Activated CD8-positive, alpha-beta memory T cell treated with anti-CD3 and anti-CD28 coated beads, Interleukin-2, amount 50 U/mL, for 1 hour (primary cell): Measurements from ENCODE around the gene CNGB1.
"Not testable (repeated sequence)": the region's sequence is repeated elsewhere in the genome, so short reads cannot be mapped to it uniquely, and the experiment has no call there.

Experiments
- DNase-seq: peaks from one replicate; pipeline ENCODE4 v3.0.0-alpha.2; 2020; ENCODE audit errors: extremely low read depth

The CNGB1 gene

GRCh38 chr16:57970970-57971369, at the start of gene CNGB1:
Gene CNGB1 (minus strand): TSS chr16:57971128. CDS start chr16:57967286, 3,842 bp downstream.
- DNase-seq: no peak

GRCh38 chr16:58019866-58020538, 49.1 kb upstream of the CNGB1 start:
- no peak for DNase-seq

GRCh38 chr16:58018803-58019202, 47.9 kb upstream of the CNGB1 start:
- DNase-seq: no peak

DNA sequence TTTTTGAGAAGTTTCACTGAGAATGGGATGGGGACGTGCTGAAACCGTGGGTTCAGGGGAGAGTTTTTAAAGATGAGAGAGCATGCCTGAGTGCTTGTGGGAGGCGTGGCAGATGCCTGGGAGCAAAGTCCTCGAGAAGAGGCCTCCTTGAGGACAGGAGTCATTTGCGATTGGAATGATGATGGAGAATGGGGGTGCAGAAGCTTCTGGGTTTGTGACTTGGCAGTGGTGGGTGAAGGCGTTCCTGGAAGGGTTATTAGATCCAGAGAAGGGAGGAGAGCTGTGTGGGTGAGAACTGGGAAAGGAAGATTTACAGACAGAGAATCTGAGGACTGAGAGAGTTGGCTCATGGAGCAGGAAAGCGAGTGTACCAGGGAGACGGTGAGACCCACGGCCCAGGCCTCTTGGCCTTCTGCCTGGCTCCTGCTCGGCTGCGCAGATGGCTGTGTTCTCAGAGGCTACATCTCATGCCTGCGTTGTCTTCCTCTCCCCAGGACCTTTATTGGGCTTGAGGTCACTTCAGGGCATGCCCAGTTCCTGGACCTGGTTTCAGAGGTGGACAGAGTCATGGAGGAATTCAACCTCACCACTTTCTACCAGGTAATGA, 46.0 kb upstream of the CNGB1 start:
- DNase-seq: no peak

DNA sequence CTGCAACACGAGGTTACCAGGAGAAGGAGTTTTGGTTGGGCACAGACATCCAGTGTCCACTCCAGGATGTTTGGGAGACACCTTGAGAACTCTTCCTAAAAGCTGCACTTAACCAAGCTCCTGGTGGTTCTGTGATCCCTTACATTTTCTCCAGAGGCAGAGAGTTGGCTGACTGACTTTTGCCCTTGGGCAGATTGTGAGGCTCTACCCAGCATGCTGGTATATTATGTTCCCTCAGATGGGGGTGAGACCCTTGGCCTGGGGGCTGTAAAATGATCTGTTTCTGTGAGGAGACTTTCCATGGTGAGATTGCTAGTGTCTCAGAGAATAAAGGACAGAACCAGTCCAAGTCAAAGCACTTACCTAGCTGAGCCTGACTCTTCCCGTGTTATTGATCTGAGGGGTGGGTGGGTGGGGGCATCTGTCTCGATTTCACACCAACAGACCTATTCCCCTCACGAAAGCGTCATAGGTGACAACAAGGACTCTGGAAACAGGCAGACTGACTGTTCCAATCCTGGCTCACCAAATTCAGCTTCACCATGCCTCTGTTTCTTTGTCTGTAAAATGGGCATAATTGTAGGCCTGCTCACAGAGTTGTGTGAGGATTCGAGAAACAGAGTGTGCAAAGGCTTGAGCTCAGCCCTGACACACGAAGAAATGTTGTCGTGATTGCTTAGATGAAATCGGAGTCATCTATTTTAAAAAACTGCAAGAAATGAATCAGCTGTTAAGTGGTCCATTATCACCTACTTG, 42.5 kb upstream of the CNGB1 start:
- DNase-seq: no peak

- no peak for DNase-seq
Observed at GRCh38 chr16:58012481-58012880, 41.6 kb upstream of the CNGB1 start.

DNA sequence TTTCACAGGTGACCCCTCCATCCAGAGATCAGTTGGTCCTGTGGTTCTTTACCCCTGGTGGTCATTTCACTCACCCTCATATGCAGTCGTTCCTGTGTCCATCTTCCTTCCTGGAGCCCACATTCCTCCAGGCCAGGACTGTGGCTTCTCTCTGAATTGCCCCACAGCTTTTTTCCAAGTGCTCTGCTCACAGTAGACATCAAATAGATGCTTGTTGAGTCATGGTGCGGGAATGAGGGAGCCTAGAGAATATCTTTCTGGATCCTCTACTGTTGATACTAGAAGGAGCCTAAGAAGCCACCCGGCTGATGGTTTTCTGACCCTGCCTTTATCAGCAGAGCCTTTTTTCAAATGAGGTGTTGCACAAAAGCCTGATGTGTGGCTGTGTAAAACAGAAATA, 40.7 kb upstream of the CNGB1 start:
- no peak for DNase-seq

GRCh38 chr16:58010886-58011285, 40.0 kb upstream of the CNGB1 start:
- DNase-seq: no peak

GRCh38 chr16:58009856-58010416, 39.0 kb upstream of the CNGB1 start:
- no peak for DNase-seq

- DNase-seq: not testable (repeated sequence)
Observed at GRCh38 chr16:58004736-58005135, 33.8 kb upstream of the CNGB1 start.

DNA sequence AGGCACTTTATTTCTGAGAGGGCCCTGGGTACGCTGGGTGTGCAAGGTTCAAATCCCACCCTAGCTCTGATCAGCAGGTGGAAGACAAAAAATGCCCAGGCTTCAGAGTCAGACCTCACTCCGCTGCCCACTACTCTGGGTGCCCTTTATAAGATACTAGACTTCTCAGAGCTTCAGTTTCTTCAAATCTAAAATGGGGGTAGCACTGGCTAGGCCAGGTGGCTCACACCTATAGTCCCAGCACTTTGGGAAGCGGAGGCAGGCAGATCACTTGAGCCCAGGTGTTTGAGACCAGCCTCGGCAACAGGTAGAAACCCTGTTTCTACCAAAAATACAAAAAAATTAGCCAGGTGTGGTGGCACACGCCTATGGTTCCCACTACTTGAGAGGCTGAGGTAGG, 32.0 kb upstream of the CNGB1 start:
- no peak for DNase-seq

- no peak for DNase-seq
Observed at GRCh38 chr16:58002416-58002800, 31.5 kb upstream of the CNGB1 start.

DNA sequence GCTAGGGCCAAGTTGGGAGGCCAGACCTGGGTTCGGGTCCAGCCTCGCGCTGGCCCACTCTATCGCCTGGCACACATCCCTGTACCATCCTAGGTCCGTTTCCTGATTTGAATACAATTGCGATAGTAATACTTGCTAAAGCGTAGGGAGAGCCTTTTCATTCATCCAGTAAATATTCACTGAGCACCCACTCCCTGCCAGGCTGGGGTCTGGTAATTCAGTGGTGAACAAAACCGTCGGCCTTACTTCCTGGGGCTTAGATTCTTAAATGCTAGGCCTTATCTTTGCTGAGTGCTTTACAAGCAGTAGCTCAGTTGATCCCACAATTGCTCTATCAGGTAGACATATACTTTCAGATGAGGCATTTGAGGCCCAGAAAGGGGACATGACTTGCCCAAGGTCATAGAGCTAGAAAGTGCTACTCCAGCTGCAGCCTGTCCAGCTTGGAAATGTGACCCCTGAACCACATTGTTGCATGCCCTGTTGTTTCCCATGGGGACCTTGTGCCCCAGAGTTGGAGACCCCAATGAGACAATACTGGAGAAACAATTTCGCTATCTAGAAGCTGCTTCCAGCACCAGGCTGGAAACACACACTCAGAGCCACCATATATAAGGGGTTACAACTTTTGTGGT, 31.0 kb upstream of the CNGB1 start:
- DNase-seq: no peak

- DNase-seq: no peak
Observed at GRCh38 chr16:58000706-58001676, 30.1 kb upstream of the CNGB1 start, which contains the start of gene USB1. Gene USB1 (plus strand): TSS chr16:58001407. CDS start chr16:58001484, 77 bp downstream.

- DNase-seq: no peak
Observed at GRCh38 chr16:57999971-58000705, 29.2 kb upstream of the CNGB1 start, which contains the start of gene ZNF319. Gene ZNF319 (minus strand): TSS chr16:58000672. CDS start chr16:57998265, 2,407 bp downstream.

- no peak for DNase-seq
Observed at GRCh38 chr16:57999366-57999970, 28.5 kb upstream of the CNGB1 start.

- DNase-seq: no peak
Observed at GRCh38 chr16:57998992-57999365, 28.1 kb upstream of the CNGB1 start.

GRCh38 chr16:57998486-57998885, 27.6 kb upstream of the CNGB1 start:
- no peak for DNase-seq

DNA sequence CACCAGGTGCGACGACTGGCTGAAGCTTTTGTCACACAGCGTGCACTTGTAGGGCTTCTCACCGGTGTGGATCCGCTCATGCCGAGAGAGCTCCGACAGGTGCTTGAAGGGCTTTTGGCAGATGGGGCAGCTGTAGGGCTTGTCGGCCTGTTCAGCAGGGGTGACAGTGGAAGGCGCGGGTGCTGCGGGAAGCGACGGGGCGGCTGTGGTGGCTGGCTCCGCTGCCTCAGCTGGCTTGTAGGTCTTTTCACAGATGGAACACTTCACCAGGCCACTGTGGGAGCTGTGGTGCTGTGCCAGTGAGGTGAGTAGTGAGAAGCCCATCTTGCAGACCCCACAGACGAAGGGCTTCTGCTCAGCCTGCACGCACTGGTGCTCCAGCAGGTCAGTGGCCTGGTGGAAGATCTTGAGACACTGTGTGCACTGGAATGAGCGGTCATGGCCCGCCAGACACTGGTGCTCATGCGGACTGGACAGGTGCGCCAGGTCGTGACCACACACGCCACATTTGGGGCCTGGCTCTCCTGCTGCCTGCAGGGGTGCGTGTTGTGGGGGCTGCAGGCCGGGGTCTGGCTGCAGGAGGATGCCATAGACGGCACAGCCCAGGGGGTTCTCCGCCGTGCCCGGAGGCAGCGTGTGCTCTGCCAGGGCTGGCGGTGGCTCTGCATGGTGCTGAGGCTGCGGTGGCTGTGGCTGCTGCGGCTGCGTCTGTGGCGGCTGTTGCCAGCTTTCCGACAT, 26.8 kb upstream of the CNGB1 start:
- no peak for DNase-seq
